HEK293 (cell line): ENCODE data around the gene SPTLC1.

Source experiments
- CTCF ChIP-seq: fragments of 450-650 bp; formaldehyde crosslinking; IDR thresholded peaks from 2 replicates; pipeline ENCODE4 v1.5.1; 2016; ENCODE audit warnings: missing biosample characterization, missing genetic modification characterization
- RBAK ChIP-seq: fragments of 450-650 bp; formaldehyde crosslinking; IDR thresholded peaks from 2 replicates; pipeline ENCODE4 v1.5.1; 2016; ENCODE audit warnings: missing biosample characterization, missing genetic modification characterization
- YY1 ChIP-seq: fragments of 450-650 bp; formaldehyde crosslinking; IDR thresholded peaks from 2 replicates; pipeline ENCODE4 v1.5.1; 2018; ENCODE audit warnings: missing biosample characterization, missing genetic modification characterization
- ZBTB11 ChIP-seq: fragments of 450-650 bp; formaldehyde crosslinking; conservative IDR thresholded peaks from 2 replicates; pipeline ENCODE4 v1.5.1; 2016; ENCODE audit warnings: low read depth, missing biosample characterization, missing genetic modification characterization
- ZNF175 ChIP-seq: fragments of 450-650 bp; formaldehyde crosslinking; IDR thresholded peaks from 2 replicates; pipeline ENCODE4 v1.5.1; 2016; ENCODE audit warnings: missing biosample characterization, missing genetic modification characterization
- ZNF24 ChIP-seq: fragments of 450-650 bp; formaldehyde crosslinking; IDR thresholded peaks from 2 replicates; pipeline ENCODE4 v1.5.1; 2016; ENCODE audit warnings: missing biosample characterization, missing genetic modification characterization
- ZNF311 ChIP-seq: fragments of 450-650 bp; formaldehyde crosslinking; IDR thresholded peaks from 2 replicates; pipeline ENCODE4 v1.5.1; 2017; ENCODE audit warnings: missing biosample characterization, missing genetic modification characterization, borderline replicate concordance
- ZNF623 ChIP-seq: fragments of 450-650 bp; formaldehyde crosslinking; IDR thresholded peaks from 2 replicates; pipeline ENCODE4 v1.5.1; 2016; ENCODE audit warnings: missing biosample characterization, missing genetic modification characterization
- ZNF670 ChIP-seq: fragments of 450-650 bp; formaldehyde crosslinking; IDR thresholded peaks from 2 replicates; pipeline ENCODE4 v1.5.1; 2016; ENCODE audit warnings: missing biosample characterization, missing genetic modification characterization, low read depth
- ZNF768 ChIP-seq: fragments of 450-650 bp; formaldehyde crosslinking; IDR thresholded peaks from 2 replicates; pipeline ENCODE4 v1.5.1; 2018; ENCODE audit warnings: missing biosample characterization, mild to moderate bottlenecking, missing genetic modification characterization
- ZSCAN5A ChIP-seq: fragments of 450-650 bp; formaldehyde crosslinking; IDR thresholded peaks from 2 replicates; pipeline ENCODE4 v1.5.1; 2016; ENCODE audit warnings: missing biosample characterization, missing genetic modification characterization
- TF ChIP-seq, protein P1 (sequence below): fragments of 450-650 bp; formaldehyde crosslinking; IDR thresholded peaks from 2 replicates; pipeline ENCODE4 v1.5.1; 2016; ENCODE audit warnings: missing biosample characterization, missing genetic modification characterization, low read depth
- TF ChIP-seq, protein P2 (sequence below): IDR thresholded peaks from 2 replicates; pipeline ENCODE4 v1.6.1; 2011; ENCODE audit warnings: mild to moderate bottlenecking, low read depth, low read length, borderline replicate concordance

- TF ChIP-seq ZNF623, result no peak
- no peak for TF ChIP-seq CTCF (tag by site-specific recombination)
- no peak for TF ChIP-seq ZSCAN5A (tag by site-specific recombination)
- TF ChIP-seq ZNF670 (tag by site-specific recombination), result no peak
- TF ChIP-seq ZNF24 (tag by site-specific recombination), result no peak
- TF ChIP-seq, protein P1, sequence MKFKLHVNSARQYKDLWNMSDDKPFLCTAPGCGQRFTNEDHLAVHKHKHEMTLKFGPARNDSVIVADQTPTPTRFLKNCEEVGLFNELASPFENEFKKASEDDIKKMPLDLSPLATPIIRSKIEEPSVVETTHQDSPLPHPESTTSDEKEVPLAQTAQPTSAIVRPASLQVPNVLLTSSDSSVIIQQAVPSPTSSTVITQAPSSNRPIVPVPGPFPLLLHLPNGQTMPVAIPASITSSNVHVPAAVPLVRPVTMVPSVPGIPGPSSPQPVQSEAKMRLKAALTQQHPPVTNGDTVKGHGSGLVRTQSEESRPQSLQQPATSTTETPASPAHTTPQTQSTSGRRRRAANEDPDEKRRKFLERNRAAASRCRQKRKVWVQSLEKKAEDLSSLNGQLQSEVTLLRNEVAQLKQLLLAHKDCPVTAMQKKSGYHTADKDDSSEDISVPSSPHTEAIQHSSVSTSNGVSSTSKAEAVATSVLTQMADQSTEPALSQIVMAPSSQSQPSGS, result no peak
- no peak for TF ChIP-seq ZNF311 (tag by site-specific recombination)
- TF ChIP-seq, protein P2, sequence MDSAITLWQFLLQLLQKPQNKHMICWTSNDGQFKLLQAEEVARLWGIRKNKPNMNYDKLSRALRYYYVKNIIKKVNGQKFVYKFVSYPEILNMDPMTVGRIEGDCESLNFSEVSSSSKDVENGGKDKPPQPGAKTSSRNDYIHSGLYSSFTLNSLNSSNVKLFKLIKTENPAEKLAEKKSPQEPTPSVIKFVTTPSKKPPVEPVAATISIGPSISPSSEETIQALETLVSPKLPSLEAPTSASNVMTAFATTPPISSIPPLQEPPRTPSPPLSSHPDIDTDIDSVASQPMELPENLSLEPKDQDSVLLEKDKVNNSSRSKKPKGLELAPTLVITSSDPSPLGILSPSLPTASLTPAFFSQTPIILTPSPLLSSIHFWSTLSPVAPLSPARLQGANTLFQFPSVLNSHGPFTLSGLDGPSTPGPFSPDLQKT, result no peak
- TF ChIP-seq RBAK (tag by site-specific recombination), result no peak
- no peak for TF ChIP-seq ZNF768 (tag by site-specific recombination)
- no peak for TF ChIP-seq YY1 (tag by site-specific recombination)
- no peak for TF ChIP-seq ZNF175 (tag by site-specific recombination)
- no peak for TF ChIP-seq ZBTB11 (tag by site-specific recombination)
These were observed 114.0 kb downstream of the SPTLC1 start for GRCh38 chr9:92001244-92001643.
